Stimulated activated CD8-positive, alpha-beta memory T cell treated with anti-CD3 and anti-CD28 coated beads, Interleukin-4, amount 100 ng/mL, for 4 hours (primary cell): ENCODE measurements around the gene CHD6.

Experiments used
- DNase-seq, 2 donors: peaks; one replicate each; pipeline ENCODE4 v3.0.0-alpha.2; 2020; ENCODE audit warnings: low read depth in 2 of 2, low spot score in 1 of 2

CHD6 gene

DNA sequence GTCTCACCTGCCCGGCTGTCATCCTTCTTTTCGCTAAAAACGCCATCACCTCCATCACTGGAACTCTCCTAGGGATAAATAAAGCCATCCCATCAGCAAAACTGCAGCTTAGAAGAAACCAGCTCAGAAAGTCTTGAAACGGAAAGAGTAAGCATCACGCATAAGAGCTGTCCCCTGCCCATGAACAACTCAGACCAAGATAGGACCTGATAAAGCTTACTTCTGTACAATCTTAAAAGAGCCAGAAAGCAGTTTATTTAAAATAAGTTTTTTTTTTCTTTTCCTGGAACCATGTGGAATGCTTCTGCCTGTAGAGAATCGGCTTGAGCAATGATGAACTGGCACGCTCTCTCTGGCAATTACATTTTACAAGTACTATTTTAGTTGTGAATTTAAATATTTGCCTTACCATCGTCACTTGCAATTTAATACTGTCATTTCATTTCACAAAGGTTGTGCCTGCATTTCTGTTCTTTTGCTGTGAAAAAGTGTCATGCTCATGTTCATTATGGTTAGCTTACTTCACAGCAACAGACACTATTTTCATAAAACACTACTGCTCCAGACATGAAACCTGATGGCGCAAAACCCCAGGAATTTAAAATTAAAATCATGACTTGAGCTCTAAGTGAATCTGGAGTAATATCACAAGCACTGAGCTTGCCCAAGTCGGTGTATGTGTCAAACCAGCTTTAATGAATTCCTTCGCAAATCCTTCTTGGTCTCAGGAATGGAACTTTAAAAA is 191.9 kb downstream of the CHD6 start:
- no peak for DNase-seq

DNA sequence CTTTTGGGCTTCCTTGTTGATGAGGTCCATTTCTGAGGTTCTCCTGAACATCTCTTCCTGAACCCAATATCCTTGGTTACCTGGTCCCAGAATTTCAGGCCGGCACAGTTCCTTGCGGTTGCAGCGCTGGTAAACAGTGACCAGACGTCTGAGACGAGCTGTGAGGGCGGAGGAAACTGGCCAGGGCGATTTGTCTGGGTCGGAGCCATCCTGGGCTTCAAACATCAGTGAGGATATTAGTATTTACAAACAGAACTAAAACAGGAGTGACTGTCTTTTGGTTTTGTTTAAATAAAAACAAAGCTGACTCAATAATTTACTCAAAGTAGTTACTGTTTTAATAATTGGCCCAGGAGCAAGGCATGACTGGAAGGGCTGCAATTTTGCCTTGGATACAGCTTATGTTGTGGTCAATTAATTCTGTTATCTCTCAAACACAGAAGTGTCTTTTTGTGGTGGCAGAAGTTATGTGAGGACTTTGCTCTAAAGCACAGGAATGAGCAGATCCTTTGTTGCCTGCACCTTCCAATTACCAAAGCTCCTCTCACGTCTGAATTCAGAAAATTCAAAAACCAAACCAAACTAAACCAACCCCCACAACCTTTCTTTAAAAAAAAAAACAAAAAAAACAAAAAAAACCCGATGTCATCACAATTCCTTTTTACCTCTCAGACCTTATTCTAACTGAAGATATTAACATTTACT is 192.8 kb downstream of the CHD6 start:
- DNase-seq, result no peak

DNA sequence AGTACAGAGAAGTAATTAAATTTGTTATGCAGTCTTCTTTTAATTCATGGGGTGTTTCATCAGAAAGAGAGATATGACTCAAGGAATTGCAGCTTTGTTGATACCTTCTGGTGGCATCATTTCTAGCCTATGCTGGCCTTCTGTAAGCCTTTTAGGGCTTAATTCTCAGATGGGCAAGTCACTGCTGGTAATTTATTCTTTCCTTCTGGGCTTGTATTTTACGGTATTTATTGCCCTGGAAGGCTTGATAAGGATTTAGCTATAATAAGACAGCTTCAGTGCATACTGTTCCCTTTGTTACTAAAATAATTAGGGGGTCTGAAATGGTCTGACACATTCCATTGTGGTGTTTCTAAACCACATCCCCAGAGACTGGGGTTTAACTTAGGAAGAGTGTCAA is 193.6 kb downstream of the CHD6 start:
- no peak for DNase-seq

DNA sequence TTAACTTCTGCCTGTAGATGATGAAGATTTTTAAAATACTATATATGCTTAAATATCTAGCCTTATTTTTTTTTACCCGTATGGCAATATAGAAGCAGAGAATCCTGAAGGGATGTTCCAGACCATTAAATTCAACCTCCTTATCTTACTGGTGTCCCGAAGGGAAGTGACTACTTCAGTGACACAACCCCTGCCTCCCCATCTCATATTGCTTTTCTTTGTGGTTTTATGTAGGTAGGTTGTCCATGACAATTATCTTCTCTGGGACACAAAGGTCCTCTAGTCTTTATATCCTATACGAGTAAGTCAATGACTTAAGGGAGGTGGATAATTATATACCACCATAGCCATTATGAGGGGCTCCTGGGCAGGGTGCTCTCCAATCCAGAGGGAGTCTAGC is 194.2 kb downstream of the CHD6 start:
- DNase-seq, result no peak

DNA sequence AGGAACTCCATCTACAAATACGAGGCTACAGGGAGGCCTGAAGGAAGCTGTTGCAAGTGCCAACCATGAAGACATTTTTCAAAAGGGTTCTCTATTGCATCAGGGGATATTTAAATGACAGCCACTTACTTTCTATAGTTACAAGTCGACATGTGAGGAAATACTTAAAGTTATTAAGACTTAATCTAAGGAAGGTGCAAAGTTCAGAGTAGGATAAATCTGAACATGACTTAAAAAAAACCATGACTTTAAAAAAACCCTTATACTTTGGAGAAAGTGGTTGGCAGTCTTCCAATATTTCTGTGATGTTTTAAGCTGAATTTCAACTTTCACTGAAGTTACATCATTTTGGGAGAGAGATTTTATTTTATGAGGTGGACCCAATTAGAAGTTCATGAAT is 195.2 kb downstream of the CHD6 start:
- no peak for DNase-seq

DNA sequence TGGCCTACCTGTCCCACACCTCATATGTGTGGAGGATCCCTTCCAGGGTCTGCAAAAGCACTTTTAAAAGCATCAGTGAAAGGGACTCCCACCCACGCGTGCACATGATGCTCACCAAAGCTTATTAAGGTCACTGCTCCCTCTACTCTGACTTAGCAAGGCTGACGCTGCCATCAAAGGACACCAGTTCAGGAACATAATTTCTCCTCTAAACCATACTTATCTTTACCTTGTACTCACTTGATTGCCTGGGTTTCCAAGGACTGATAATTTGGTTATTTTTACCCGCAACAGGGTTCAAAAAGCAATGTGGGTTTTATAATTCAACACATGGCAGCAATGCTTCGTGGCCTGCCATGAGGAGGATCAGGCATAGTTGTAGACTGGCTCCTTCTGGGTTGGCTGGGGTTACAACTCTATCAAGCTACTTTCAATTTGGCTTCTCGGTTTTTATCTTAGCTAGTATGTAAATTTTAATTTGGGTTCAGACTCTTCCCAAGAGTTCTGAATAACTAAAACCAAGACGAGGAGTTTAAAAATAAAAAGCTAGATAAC is 199.4 kb downstream of the CHD6 start:
- no peak for DNase-seq

DNA sequence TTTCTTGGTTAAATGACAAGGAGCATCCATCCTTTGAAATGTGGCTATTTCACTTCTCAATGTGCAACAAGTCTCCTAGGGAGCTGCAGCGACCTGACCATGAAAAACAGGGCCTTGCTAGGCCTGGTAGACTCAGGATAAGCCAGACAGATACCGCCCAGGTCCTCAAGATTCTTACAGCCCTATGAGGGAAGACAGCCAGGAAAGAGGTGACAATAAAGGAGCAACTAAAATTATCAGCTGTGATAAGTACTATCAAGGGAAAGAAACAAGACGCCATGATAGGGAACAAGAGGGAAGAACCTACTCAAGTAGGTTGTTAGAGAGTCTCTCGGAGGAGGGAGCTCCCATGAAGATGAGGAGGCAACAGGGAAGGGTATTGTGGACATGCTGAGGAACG is 200.1 kb downstream of the CHD6 start:
- no peak for DNase-seq

DNA sequence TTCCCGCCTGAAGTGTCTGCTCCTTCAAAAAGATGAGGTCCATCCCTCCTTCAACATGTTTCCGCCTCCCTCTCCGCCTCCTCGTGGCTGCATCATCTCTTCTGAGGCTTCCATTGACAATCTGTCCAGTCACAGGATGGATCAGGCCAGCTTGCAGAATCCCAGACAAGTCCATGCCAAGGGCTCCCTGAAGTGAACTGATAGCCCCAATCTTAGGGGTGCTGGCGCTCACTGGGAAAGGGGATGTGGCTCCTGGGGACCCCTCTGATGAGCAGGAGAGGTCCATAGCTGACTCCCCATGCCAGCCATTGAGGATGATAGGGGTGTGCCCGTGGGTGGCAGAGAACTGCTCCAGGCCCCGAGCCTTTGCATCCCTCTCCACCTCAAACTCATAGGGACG is 203.0 kb downstream of the CHD6 start:
- no peak for DNase-seq

DNA sequence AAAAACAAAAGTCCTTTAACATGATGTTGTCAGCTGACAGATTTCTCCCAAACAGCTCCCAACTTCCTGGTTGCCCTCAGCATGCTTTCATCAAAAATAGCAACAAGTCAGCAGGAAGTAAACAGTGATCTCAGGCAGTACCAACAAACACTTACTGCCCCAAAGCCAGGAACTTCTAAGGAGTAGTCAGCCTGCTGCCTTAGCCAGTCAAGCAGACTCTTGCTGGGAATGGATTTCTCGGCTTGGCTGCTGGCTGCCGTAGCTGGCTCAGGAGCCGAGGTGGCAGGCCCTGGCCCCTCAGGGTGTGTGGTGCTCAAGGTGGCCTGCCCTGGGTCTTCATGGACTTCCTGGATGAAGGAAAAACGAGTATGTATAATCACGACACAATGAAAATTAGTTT is 205.0 kb downstream of the CHD6 start:
- DNase-seq, result no peak

DNA sequence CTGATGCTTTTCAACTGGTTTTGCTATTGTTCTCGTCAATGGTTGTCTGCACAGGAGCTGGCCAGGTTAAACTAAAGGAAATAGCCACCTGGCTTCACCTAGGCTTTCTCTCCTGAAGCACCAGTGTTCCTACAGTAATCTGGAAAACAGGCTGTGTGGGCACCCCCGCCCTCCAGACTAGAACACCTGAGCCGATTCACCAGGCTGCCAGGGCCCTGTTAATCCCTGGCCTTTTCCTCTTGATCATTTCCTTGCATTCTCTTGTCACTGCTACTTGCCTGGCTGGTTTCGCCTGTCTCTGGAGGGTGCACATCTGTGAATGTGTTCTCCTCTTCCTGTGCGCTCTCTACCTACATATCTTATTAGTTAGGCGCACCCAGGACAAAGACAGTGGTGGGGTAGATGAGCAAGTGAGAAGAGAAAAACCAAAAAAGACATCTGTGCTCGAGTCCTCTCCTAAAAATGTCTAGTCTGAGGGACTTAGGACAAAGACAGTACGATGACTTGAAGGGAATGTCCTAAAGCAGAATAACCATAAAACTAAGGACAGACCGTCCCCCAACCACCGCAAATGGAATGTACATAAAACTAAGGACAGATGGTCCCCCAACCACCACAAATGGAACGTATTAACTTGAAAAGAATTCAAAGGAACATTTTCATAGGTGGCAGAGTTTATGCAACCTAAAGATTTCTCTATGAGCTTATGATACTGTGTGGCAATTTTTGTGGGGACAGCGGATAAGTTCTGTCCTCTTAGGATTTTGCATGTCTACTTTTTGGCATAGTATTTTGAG is 205.7 kb downstream of the CHD6 start:
- DNase-seq, result no peak

DNA sequence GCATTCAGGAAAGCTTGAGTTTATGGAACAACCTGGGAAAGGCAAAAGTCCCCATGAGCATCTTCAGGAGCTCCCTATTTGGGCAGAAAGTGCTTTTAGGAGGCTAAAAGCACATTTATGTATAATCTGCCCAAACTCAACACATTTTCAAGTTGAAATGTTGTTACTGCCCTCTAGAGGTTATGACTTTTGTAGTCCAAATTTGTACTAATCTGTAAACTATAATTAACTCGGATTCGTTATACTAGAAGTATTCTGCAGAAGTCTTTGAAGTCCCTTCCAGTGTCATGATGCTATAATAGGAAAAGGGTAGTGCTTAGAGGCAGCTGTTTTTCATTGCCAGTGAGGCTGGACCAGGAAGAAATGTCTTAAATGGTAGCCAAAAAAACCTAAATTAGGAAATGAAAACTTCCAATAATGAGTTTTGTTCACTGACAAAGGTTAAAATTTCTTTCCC is 206.8 kb downstream of the CHD6 start:
- no peak for DNase-seq

DNA sequence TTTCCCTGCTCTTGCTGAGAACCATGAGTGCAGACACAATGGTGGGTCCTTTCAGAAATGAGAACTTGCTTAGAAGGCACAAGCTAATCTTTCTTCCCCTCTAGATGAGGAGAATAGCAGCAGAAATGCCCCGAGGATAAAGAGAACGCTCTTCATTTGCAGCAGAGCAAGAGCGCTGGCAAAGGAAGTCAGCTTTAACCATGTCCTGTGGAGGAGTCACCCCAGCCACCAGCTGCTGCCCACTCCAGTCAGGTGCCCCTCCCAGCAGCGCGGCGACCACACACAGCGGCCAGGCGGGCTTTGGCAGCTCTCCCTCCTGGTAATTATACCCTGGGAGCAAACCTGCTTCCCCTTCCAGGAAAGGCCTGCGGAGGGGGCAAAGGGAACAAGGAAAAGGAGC is 209.2 kb downstream of the CHD6 start:
- no peak for DNase-seq

DNA sequence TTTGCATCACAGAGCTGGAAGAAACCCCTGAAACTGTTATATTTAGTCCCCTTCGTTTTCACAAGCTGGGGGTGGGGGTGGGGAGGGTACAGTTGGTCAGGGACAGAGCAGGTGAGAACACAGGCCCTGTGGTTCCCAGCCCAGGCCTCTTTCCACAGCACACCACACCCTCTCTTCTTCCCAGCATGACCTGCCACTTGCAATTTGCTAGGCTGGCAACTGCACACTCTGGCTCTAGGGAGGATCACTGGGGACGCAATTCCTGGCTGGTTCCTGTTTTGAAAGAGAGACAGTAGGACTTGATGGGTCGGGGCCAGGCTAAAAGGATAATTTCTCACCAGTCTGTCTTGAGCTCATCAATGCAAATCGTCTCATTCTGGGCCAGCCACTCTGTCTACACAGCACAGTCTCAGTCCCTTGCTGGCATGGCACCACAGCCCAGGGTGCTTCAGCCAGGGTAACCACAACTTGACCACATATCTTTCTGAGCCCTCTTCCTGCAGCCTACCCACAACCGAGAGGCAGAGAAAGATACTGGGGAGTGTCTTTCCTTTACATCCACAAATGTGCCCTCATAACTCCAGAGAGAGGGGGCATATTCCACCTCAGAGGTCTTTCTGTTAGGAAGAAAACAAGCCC is 209.9 kb downstream of the CHD6 start:
- no peak for DNase-seq

DNA sequence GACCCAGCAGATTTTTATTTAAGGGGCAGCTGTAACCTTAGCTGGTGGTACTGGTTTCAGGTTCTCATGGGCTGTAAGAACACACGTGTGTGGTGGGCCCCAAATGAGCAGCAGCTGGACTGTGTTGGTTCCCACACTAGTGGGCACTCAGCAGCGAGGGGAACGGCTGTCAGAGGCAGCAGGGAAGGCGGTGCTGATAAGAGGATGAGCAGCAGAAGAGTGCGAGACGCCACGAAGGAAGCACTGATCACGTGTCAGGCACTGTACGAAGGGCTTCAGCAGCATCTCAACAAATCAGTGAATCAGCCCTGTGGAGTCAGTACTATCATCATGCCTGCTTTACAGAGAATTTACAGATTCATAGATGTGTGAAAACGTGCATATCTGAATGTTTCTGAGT is 210.6 kb downstream of the CHD6 start:
- DNase-seq, result no peak

DNA sequence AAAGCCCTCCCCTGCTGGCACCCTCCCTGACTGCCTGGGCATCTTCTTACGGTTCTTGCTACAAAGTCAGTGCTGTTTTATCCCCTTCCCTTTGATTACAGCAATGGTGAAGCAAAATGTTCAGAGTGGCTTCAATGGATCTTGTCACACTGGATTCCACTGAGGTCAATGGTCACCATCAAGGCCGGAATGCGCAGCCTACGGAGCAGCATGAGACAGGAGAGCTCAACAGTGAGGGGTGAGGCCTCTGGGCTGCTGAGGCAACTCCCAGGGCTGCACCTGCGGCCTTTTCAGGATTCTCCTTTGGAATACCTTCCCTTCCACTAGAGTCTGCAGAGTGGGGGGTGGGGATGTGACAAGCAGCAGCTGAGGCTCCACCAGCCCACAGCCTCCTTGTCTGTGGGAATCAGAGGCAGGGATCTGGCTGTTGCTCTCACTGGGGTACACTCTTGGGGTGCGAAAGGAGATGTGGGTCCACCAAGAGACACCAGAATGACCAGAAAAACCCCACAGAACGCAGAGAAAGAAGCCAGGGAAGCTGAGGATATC is 211.2 kb downstream of the CHD6 start:
- no peak for DNase-seq

DNA sequence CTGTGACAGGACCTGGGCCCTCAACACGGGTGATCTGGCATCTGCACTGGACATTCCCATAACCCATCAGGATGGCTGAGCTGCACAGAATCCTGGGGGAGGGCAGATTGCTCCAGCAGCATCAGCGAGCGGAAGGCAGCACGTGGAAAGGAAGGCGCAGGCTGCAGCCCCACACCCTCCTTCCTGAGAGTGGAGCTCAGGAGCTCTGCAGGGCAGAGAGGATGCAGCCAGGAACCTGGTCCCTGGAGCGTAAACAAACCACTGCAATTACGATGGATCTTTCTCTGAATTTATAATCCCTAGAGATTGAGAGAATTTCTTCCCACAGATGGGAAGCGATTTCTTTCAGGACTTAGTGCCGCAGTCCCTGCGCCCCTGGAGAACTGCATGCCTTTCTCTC is 211.8 kb downstream of the CHD6 start:
- DNase-seq, result no peak

DNA sequence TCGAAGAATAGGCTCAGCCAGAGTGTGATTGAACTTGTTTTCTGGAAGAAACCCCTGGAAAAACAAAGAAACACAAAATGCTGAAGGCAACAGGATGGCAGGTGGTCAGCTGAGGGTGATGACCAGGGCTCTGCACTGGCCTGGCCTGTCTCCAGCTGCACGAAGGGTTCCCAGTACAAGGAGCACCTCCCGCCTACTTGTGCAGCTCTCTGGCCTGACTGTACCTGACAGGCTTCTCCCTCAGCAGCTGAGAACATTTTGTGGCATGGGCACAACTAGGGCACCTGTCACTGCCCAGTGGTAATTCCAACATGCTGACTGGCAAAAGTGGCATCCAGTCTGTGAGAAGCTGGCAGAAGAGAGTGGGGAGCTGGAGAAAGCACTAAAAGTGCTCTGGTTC is 212.7 kb downstream of the CHD6 start:
- no peak for DNase-seq

DNA sequence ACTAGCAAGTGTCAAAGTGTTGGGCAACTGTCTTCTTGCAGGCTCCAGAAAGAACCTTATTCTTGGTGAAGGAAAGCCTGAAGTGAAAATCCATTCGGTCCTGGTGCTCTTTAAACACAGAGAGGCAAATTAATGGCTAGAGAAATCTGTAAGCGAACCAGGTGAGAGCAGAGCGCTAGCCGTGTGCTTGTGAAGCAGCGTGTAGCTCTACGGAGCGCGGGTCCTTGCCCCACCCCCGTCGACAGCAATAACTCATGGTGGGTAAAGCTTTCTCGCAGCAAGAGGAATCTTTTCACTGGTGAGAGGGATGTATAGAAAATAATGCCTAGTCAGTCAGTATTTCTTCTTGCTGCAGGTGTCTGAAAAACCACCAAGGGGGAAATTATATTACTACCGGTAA is 214.6 kb downstream of the CHD6 start:
- no peak for DNase-seq

DNA sequence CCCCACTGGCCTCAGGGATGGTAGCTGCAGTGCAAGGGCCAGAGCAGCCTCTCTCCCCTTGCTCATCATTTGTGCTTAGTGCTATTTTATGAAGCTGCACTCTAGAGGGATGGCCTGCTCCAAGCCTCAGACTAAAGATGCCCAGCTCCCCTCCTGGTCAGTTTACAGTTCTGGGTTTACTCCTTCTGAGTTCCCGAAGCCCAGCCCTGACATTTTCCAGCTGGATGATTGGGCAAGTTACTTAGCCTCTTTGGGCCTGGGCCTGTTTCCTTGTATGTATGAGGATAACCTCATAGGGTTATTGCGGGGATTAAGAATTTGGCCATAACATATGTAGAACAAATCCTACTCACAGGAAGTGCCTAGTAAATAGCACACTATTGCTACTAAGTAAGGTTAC is 219.8 kb downstream of the CHD6 start:
- DNase-seq, result no peak

DNA sequence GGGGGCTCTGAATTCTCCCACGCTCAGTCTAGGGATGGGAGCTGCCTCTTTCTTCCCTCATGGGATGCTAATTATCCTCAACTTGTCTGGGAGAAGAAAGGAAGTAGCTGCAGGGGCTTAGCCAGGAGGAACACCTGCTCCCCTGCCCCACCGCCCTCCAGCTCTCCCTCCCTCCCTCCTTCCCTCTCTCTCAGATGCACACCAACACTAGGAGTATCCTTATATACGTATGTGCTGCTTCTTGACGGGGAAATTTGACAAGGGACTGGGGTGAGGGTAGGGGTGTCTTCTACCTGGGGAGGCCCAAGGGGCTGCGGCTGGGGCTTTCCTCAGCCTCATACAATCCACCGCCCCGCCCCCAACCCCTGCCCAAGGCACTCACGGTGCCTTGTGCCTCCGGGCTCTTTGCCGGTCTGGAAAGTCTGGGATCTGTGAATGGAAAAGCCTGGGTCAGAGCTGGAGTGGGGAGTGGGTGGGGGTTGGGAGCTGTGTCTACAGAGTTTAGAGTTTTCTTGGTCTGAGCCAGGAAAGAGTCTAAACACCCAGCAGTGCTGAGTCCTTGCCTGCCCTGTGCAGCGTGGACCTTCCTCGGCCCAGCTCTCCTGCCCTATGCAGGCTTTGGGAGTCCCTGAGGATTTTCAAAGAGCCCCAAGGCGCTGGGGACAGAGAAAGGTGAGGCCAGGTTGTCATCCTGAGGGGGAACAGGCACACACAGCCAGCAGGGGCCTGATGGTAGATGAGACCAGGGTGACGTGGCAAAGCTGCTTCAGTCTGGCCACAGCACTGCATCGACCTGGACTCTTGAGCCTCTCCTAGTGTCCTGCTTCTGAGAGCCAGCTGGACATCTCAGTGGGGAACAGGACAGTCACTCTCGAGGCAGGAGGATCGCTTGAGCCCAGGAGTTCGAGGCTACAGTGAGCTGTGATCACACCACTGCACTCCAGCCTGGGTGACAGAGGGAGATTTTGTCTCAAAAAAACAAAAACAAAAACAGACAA is 222.2 kb downstream of the CHD6 start:
- no peak for DNase-seq
